ENCODE results near the gene MFSD6L.

The MFSD6L gene

DNA sequence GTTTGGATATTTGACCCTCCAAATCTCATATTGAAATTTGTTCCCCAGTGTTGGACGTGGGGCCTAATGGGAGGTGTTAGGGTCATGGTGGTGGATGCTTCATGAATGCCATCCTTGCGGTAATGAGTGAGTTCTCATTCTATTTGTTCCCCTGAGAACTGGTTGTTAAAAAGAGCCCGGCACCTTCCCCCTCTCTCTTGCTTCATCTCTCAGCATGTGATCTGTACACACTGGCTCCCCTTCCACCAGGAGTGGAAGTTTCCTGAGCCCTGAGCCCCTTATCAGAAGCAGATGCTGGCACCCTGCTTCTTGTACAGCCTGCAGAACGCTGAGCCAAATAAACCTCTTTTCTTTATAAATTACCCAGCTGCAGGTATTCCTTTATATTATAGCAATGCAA lies 42.7 kb upstream of the MFSD6L start:
- in situ Hi-C loops (cut with MboI; ENCODE audit: low pct_unique_long_range_greater_than_20kb, low sequenced_read_pairs, unreplicated experiment): no loop called here
- TF ChIP-seq, protein P1, sequence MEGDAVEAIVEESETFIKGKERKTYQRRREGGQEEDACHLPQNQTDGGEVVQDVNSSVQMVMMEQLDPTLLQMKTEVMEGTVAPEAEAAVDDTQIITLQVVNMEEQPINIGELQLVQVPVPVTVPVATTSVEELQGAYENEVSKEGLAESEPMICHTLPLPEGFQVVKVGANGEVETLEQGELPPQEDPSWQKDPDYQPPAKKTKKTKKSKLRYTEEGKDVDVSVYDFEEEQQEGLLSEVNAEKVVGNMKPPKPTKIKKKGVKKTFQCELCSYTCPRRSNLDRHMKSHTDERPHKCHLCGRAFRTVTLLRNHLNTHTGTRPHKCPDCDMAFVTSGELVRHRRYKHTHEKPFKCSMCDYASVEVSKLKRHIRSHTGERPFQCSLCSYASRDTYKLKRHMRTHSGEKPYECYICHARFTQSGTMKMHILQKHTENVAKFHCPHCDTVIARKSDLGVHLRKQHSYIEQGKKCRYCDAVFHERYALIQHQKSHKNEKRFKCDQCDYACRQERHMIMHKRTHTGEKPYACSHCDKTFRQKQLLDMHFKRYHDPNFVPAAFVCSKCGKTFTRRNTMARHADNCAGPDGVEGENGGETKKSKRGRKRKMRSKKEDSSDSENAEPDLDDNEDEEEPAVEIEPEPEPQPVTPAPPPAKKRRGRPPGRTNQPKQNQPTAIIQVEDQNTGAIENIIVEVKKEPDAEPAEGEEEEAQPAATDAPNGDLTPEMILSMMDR (IDR thresholded peaks at IDR 0.05; ENCODE audit: extremely low read depth, insufficient read depth, missing control alignments): no peak
- DNase-seq (ENCODE audit: low spot score): no peak

DNA sequence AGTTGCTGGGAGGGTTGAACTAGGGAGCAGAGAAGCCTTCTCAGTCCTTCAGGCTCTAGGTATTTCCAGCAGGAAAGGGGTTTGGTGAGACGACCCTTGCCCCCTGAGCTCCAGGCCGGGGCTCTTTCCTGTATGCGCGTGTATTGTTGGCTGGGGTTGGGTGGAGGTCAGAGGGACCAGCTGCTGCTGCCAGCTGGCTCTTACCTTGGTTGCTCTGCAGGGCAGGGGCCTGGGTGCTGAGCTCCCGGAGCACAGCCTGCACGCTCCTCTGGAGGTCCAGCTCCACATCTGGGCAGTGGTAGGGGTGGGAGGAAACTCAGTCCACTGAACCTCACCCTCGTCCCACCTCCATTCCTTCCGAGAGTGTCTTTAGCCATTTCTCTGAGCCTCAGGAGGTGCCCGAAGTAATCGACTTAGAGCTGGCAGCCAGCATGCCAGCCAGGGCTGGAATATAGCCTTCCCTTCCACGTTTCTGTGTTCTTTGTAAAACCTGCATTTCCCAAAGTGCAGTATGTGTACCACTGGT lies 40.3 kb upstream of the MFSD6L start:
- DNase-seq (ENCODE audit: low spot score): no peak
- in situ Hi-C loops (cut with MboI; ENCODE audit: low pct_unique_long_range_greater_than_20kb, low sequenced_read_pairs, unreplicated experiment): no loop called here
- TF ChIP-seq, protein P1 (IDR thresholded peaks at IDR 0.05; ENCODE audit: extremely low read depth, insufficient read depth, missing control alignments): no peak

DNA sequence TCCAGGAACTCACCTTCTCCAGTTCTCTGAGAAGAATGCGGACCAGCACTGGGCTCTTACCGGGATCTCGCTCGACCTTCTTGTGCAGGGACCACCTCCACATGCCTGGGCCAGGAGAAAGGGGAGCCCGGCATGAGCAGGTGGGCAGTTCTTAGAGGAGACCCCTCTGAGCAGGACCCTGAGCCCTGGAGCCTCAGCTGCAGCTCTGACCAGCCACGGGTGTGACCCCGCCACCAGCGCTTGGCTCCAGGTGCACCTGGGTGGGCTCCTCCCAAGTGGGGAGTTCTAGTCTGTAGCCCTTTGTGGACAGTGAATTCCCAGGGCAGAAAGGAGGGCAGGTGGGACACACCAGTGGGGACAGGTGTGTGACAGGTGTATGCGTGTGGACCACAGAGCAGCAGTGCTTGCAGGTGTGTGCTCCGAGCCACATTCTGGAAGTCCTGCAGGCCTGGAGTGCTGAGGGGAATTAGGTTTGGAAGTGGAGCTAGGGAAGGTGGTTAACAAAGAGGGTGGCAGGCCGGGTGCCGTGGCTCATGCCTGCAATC lies 39.5 kb upstream of the MFSD6L start:
- DNase-seq (ENCODE audit: low spot score): no peak
- TF ChIP-seq, protein P1 (IDR thresholded peaks at IDR 0.05; ENCODE audit: extremely low read depth, insufficient read depth, missing control alignments): no peak
- in situ Hi-C loops (cut with MboI; ENCODE audit: low pct_unique_long_range_greater_than_20kb, low sequenced_read_pairs, unreplicated experiment): no loop called here

DNA sequence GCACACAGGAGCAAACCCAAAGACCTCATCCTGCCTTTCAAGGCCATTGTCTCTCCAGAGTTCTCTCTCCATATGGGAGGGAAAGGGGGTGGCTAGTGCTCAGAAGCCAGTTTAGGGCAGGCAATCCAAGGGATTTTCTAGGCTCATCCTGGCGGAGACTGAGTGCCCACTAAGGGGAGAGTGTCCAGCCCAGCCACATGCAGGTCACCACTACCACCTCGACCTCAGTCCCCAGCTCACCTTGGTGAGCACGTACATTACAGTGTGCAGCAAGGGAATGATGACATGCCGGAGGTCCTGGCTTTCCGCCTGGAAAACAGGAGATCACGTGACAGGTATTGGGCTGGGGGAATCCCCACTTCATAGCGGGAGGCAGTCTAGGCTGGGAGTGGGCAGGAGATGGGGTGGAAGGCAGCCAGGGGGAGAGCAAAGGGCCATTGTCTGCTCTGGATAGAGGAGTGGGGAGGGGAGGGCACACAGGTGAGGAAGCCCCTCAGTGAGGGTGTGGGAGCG lies 38.5 kb upstream of the MFSD6L start:
- no peak for DNase-seq (ENCODE audit: low spot score)
- TF ChIP-seq, protein P1 (IDR thresholded peaks at IDR 0.05; ENCODE audit: extremely low read depth, insufficient read depth, missing control alignments): no peak
- in situ Hi-C loops (cut with MboI; ENCODE audit: low pct_unique_long_range_greater_than_20kb, low sequenced_read_pairs, unreplicated experiment): no loop called here

DNA sequence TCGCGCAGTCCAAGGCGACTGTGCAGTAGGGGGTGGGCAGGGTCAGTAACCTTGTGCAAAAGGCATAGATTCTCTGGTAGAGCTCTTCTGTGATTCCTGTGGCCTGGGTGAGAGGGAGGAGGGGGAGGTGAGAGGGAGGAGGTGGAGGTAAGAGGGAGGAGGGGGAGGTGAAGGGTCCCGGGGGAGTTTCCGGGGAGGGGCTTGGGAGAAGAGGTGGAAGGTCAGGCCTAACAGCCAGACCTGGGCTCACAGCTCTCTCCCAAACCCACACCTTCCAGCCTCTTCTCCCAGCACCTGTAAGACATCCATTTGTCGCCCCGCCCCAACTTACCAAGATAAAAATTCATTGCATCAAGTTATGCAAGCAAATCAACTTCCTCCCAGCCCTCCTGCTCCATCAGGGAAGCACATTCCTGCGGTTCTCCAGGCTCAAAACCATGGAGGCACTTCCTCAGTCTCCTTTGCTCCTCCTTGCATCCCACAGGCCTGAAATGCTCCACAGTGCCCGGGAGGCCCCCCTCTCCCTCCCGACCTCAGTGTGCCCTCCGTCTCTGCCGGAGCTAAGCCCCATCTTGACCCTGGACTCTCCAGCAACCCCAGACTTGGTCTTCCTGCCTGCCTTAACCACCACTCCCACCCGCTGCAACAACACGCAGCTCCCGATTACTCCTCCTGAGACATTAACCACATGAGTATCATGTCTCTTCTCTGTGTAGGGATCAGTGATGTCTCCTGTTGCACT lies 37.8 kb upstream of the MFSD6L start:
- TF ChIP-seq, protein P1 (IDR thresholded peaks at IDR 0.05; ENCODE audit: extremely low read depth, insufficient read depth, missing control alignments): no peak
- in situ Hi-C loops (cut with MboI; ENCODE audit: low pct_unique_long_range_greater_than_20kb, low sequenced_read_pairs, unreplicated experiment): no loop called here
- DNase-seq (ENCODE audit: low spot score): no peak

DNA sequence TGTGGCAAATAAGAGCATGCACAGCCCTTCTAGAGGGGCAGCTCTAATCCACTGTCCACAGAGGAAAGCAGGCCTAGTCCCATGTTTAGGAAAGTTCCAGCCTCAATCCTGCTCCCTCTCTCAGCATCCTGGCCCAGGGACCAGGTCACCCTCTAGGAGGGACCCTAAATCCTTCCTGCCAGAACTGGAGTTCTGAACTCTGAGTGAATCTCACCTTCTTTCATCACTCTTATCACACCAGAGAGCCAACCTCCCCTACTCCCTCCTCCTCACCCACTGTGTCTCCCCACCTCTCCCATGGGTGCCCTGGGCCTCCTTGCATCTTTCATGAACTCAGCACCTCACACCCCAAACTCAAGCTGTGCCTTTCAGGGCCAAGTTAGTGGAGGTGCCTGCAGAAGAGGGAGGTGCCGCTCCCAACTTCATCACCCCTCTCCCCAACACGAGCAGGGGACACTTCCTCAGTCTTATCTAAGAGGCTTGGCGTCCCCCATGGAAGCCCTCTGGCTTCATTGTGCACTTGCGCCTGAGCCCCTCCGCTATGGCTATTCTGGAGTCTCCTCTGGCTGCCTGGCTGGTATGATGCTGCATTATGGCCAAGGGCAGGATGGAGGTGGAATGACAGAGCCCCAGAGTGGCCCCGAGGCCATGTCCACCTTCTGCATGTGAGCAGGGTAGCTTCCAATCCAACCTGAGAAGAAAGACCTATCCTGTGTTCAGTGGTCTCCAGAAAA lies 36.6 kb upstream of the MFSD6L start:
- no peak for DNase-seq (ENCODE audit: low spot score)
- TF ChIP-seq, protein P1 (IDR thresholded peaks at IDR 0.05; ENCODE audit: extremely low read depth, insufficient read depth, missing control alignments): no peak
- in situ Hi-C loops (cut with MboI; ENCODE audit: low pct_unique_long_range_greater_than_20kb, low sequenced_read_pairs, unreplicated experiment): no loop called here
